ENCODE data around the gene RNU5B-1.

Gene RNU5B-1

GRCh38 chr15:65289261-65289854, 15.1 kb upstream of the RNU5B-1 start:
- no peak for DNase-seq

GRCh38 chr15:65290228-65290627, 14.2 kb upstream of the RNU5B-1 start:
- DNase-seq: no peak

- DNase-seq: no peak
These were observed 11.4 kb upstream of the RNU5B-1 start for GRCh38 chr15:65292938-65293518.

- DNase-seq: no peak
These were observed 5.7 kb upstream of the RNU5B-1 start for GRCh38 chr15:65298731-65299130.

GRCh38 chr15:65300924-65301441, 3.5 kb upstream of the RNU5B-1 start:
- DNase-seq: no peak

GRCh38 chr15:65302061-65302460, 2.4 kb upstream of the RNU5B-1 start:
- DNase-seq: no peak

- DNase-seq: no peak
These were observed 643 bp upstream of the RNU5B-1 start for GRCh38 chr15:65303687-65304380.

- DNase-seq: no peak
These were observed 777 bp downstream of the RNU5B-1 start for GRCh38 chr15:65305150-65305758.

GRCh38 chr15:65305776-65306175, 1.3 kb downstream of the RNU5B-1 start:
- no peak for DNase-seq

- no peak for DNase-seq
These were observed 2.1 kb downstream of the RNU5B-1 start for GRCh38 chr15:65306551-65306950.

GRCh38 chr15:65307978-65308377, 3.5 kb downstream of the RNU5B-1 start:
- DNase-seq: no peak

GRCh38 chr15:65309882-65310418, 5.5 kb downstream of the RNU5B-1 start:
- DNase-seq: no peak

GRCh38 chr15:65310431-65311137, 6.1 kb downstream of the RNU5B-1 start:
- DNase-seq: no peak

- no peak for DNase-seq
These were observed 7.3 kb downstream of the RNU5B-1 start for GRCh38 chr15:65311760-65312159.

- DNase-seq: no peak
These were observed 8.0 kb downstream of the RNU5B-1 start for GRCh38 chr15:65312400-65312916.

- DNase-seq: peak; percentile 60
These were observed 14.4 kb downstream of the RNU5B-1 start for GRCh38 chr15:65318870-65319356.

- DNase-seq: no peak
These were observed 18.6 kb downstream of the RNU5B-1 start for GRCh38 chr15:65323071-65323511.

- DNase-seq: no peak
These were observed 21.6 kb downstream of the RNU5B-1 start for GRCh38 chr15:65326117-65326526.

GRCh38 chr15:65326818-65327217, 22.3 kb downstream of the RNU5B-1 start:
- DNase-seq: no peak

- DNase-seq: no peak
These were observed 23.3 kb downstream of the RNU5B-1 start for GRCh38 chr15:65327651-65328393.

GRCh38 chr15:65328506-65329287, 24.2 kb downstream of the RNU5B-1 start:
- no peak for DNase-seq

All from activated effector memory CD4-positive, alpha-beta T cell treated with Interleukin-2 at 50 U/mL for 16 hours (primary cell).